Psoas muscle (tissue), 8 donors: ENCODE results near the gene ERC2. TPM values are rescaled to one million over a fixed set of nuclear protein-coding genes. Genes with fewer than 3 reads are reported as not detected.

Experiments used
- ATAC-seq, 4 donors: fragments of 200-7000 bp; cut with Tn5 transposase; one replicate each; pipeline ENCODE4 v1.9.1; 2020; ENCODE audit warnings: moderate library complexity in 3 of 4, mild to moderate bottlenecking in 2 of 4
- DNase-seq, 2 donors: peaks; one replicate each; pipeline ENCODE4 v3.0.0-alpha.2; 2020
- H3K27ac ChIP-seq: fragments of 200-600 bp; one replicate; pipeline ENCODE4 v1.8.0; 2022
- H3K27me3 ChIP-seq, 3 donors: fragments of 200-600 bp in 1 of 3; one replicate each; pipeline versions ENCODE4 v1.6.1 to v1.8.0; 2013 to 2022; ENCODE audit warnings: low read length in 2 of 3, mild to moderate bottlenecking in 2 of 3, moderate library complexity in 1 of 3; ENCODE audit not compliant: insufficient read depth in 3 of 3
- H3K36me3 ChIP-seq, 2 donors: fragments of 200-600 bp in 1 of 2; one replicate each; pipeline versions ENCODE4 v1.6.1 to v1.8.0; 2013 to 2022; ENCODE audit warnings: low read depth in 1 of 2, mild to moderate bottlenecking in 1 of 2, moderate library complexity in 1 of 2; ENCODE audit not compliant: insufficient read depth in 1 of 2
- H3K4me1 ChIP-seq: fragments of 200-600 bp; one replicate; pipeline ENCODE4 v1.8.0; 2022
- H3K4me3 ChIP-seq: fragments of 200-600 bp; one replicate; pipeline ENCODE4 v1.8.0; 2022; ENCODE audit warnings: mild to moderate bottlenecking
- H3K9me3 ChIP-seq: fragments of 200-600 bp; one replicate; pipeline ENCODE4 v1.8.0; 2022
- WGBS, 3 donors: extraction: QIAGEN DNeasy Blood & Tissue Kit; methylation state at CpG; one replicate each; pipeline versions ENCODE4 v1.1.6 to v1.1.7; 2013; 5-methylcytosine and 5-hydroxymethylcytosine counted together
- intact Hi-C, 2 donors: fragments of 100-400 bp; cut with DNase I; formaldehyde crosslinking; loops; one replicate each; pipeline versions ENCODE4 v1.11.0 to v1.14.2; 2022
- polyA plus RNA-seq, 3 donors: library from polyadenylated mRNA; stranded (reverse); fragments of 200-250 nt; gene quantifications; one replicate each; pipeline ENCODE4 v1.2.3, GENCODE V29; 2013
- total RNA-seq, 4 donors: library from RNA; stranded (reverse); fragmentation: NEBNext Ultra II Directional in 2 of 4; extraction: Animal tissue kit (Norgen Biotek cat#: 25700) in 2 of 4; gene quantifications; one replicate each; pipeline versions ENCODE4 v1.2.1 to v1.2.4, GENCODE V29; 2021 to 2023
- TF ChIP-seq, protein P1 (sequence below): fragments of 200-600 bp; IDR thresholded peaks from one replicate; pipeline ENCODE4 v1.8.0; 2022; ENCODE audit warnings: antibody characterized with exemption
- donor health status: healthy with polysubstance abuse.
- donor health status: DM: no; HTN: no; CAD: no; lungs with moderate emphysema.
- donor health status: Bipolar disorder and iron deficiency.
- donor health status: healthy.
- donor health status: DM: yes; HTN: yes; CAD: no.
- donor health status: DM: no; HTN: no; CAD: no.
- donor health status: DM: no; HTN: no; CAD: no.
- donor health status: DM: yes; HTN: yes; CAD: no.

The ERC2 gene
- total and polyA plus RNA-seq, 7 donors = 0.04 to 0.15 TPM; not detected in 5

DNA sequence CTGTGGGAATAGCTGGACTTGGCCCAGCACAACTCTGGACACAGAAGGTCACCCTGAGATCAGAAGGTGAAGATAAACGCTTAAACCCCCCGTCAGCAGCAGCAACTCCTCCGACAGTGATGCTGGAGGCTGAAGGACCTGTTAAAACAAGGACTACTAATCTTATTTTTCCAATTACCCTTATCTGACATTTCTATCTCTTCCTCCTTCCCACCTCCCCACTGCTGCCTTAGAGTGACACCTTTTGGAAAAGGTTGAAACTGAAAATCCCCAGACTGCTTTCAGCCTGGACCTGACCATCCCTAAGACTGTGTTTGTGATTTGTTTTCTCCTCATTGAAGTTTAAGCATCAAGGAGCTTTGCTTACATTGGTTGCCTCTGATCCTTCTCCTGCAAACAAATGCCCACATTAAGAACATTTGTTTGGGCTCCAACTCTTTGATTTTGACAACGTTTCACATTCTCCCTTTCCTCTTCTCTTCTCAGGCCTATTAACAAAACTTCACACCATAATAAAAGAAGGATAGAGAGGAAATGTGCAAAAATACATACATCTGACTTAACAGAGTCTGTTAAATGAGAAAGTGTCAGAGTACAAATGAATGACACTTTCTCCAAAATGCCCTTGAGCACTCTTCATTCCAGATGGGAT, 570.6 kb downstream of the ERC2 start:
- no peak for ATAC-seq
- Histone ChIP-seq H3K9me3 (no peaks in the 10 kb centered on the region), H3K27ac (no peak overlapping the region), H3K4me1 (no peaks in the 10 kb centered on the region), H3K36me3 (no peaks in the 10 kb centered on the region), H3K27me3 (no peaks in the 10 kb centered on the region), H3K4me3 (no peak overlapping the region)
- no peak for DNase-seq
- WGBS, 3 donors = 37 to 39% (median 38%) methylated on average over 4 of the region's 4 CpGs
- intact Hi-C loops = no loop called here
- TF ChIP-seq, protein P1, sequence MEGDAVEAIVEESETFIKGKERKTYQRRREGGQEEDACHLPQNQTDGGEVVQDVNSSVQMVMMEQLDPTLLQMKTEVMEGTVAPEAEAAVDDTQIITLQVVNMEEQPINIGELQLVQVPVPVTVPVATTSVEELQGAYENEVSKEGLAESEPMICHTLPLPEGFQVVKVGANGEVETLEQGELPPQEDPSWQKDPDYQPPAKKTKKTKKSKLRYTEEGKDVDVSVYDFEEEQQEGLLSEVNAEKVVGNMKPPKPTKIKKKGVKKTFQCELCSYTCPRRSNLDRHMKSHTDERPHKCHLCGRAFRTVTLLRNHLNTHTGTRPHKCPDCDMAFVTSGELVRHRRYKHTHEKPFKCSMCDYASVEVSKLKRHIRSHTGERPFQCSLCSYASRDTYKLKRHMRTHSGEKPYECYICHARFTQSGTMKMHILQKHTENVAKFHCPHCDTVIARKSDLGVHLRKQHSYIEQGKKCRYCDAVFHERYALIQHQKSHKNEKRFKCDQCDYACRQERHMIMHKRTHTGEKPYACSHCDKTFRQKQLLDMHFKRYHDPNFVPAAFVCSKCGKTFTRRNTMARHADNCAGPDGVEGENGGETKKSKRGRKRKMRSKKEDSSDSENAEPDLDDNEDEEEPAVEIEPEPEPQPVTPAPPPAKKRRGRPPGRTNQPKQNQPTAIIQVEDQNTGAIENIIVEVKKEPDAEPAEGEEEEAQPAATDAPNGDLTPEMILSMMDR = no peak

DNA sequence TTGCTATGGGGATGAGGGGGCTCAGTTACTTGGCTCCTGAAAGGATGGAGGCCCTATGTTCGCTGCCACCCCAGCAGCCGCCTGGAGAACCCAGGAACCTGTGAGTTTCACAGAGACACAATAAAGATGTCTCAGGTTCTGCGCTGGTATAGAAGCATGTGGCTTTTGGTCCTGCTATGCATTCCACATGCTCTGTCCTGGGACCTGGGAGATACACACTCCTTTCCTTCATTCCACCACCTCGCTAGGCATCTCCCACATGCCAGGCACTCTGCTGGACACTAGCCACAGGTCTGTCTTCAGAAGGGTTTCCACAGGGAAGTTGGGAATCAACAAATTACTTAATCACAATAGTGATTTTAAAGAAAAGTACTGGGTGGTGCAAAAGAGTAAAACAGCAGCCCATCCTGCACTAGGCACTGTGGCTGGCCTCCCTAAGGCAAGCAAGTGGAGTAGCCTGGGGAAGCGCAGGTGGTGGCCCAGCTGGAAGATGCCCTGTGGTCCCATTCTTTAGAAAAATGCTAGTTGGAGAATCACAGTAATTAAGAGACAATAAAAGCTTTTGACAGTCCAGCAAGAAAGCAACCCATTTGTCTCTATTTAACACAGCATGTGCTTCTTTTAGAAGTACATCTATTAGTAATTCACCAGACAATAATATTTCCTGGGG, 572.2 kb downstream of the ERC2 start:
- no peak for ATAC-seq
- no peaks in the 10 kb centered on the region for H3K4me1 ChIP-seq
- TF ChIP-seq, protein P1 = no peak
- H3K27me3 ChIP-seq = no peaks in the 10 kb centered on the region
- intact Hi-C loops = no loop called here
- H3K27ac ChIP-seq = no peak overlapping the region
- H3K36me3 ChIP-seq = no peaks in the 10 kb centered on the region
- no peak overlapping the region for H3K4me3 ChIP-seq
- H3K9me3 ChIP-seq = no peaks in the 10 kb centered on the region
- WGBS, 3 donors = 76 to 94% (median 93%) methylated on average over 5 of the region's 5 CpGs
- DNase-seq = no peak

DNA sequence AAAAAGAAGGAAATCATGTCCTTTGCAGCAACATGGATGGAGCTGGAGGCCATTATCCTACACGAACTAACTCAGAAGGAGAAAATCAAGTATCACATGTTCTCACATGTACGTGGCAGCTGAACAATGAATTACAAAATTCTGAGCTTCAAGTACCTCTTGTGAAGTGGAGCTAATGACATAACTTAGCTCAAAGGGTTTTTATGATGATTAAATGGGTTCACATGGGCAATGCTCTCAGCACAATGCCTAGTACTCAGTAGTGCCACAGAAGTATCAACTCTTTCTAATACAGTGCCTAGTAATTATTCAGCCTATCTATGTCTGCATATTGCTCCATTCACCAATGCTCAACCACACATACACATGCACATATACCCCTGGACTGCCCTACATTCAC, 573.7 kb downstream of the ERC2 start:
- WGBS, 3 donors = 74 to 85% (median 77%) methylated on average over 2 of the region's 2 CpGs
- DNase-seq (no peak), ATAC-seq (no peak)
- Histone ChIP-seq H3K36me3 (no peaks in the 10 kb centered on the region), H3K27ac (no peak overlapping the region), H3K9me3 (no peaks in the 10 kb centered on the region), H3K4me3 (no peak overlapping the region), H3K4me1 (no peaks in the 10 kb centered on the region), H3K27me3 (no peaks in the 10 kb centered on the region)
- intact Hi-C loops = no loop called here
- TF ChIP-seq, protein P1 = no peak

DNA sequence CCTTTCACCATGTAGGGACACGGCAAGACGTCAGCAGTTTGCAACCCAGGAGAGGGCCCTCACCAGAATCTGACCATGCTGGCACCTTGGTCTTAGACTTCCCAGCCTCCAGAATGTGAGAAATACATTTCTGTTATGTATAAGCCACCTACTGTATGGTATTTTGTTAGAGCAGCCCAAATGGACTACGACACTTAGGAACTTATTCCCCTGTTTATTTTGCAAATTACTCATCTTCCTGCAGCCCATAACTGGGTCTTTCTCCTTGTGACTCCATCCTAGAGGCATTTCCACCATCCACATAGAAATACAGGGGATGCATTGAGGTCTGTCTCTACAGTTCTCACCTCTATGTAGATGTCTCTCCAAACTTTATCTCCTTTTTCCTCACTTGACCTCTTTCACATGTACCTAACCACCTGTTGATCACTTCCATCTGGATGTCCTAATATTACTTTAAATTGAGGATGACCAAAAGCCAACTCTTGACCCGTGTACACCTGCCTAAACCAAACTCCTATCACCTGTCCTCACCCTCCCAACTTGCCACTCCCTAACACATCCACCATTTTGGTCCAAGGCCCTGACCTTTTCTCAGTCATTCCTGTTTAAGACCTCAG, 575.1 kb downstream of the ERC2 start:
- WGBS, 3 donors = 67 to 87% (median 75%) methylated on average over 4 of the region's 4 CpGs
- Histone ChIP-seq H3K9me3 (no peaks in the 10 kb centered on the region), H3K4me1 (no peaks in the 10 kb centered on the region), H3K27me3 (no peaks in the 10 kb centered on the region), H3K4me3 (no peak overlapping the region), H3K27ac (no peak overlapping the region), H3K36me3 (no peaks in the 10 kb centered on the region)
- TF ChIP-seq, protein P1 = no peak
- DNase-seq = no peak
- no peak for ATAC-seq
- intact Hi-C loops = no loop called here
